Activated CD4-positive, CD25-positive, alpha-beta regulatory T cell treated with anti-CD3 and anti-CD28 coated beads, Interleukin-2, amount 50 U/mL, for 16 hours (primary cell): ENCODE measurements around the gene AIFM3.
"Not testable (repeated sequence)": the region's sequence is repeated elsewhere in the genome, so short reads cannot be mapped to it uniquely, and the experiment has no call there.

ENCODE experiments used
- DNase-seq: peaks from one replicate; pipeline ENCODE4 v3.0.0-alpha.2; 2020; ENCODE audit warnings: low read depth, low spot score

Gene AIFM3

GRCh38 chr22:20942203-20942902, 24.7 kb upstream of the AIFM3 start:
- not testable (repeated sequence) for DNase-seq

GRCh38 chr22:20943104-20943933, 23.7 kb upstream of the AIFM3 start:
- no peak for DNase-seq

GRCh38 chr22:20944042-20944441, 23.0 kb upstream of the AIFM3 start:
- no peak for DNase-seq

- no peak for DNase-seq
These were observed 21.5 kb upstream of the AIFM3 start for GRCh38 chr22:20945578-20945934.

GRCh38 chr22:20946080-20946986, 20.7 kb upstream of the AIFM3 start:
- DNase-seq: no peak

GRCh38 chr22:20946991-20947390, 20.1 kb upstream of the AIFM3 start:
- no peak for DNase-seq

- no peak for DNase-seq
These were observed 18.6 kb upstream of the AIFM3 start for GRCh38 chr22:20948450-20948849.

- no peak for DNase-seq
These were observed 18.1 kb upstream of the AIFM3 start for GRCh38 chr22:20948989-20949388.

GRCh38 chr22:20949698-20950183, 17.3 kb upstream of the AIFM3 start:
- no peak for DNase-seq

- no peak for DNase-seq
These were observed 15.7 kb upstream of the AIFM3 start for GRCh38 chr22:20951151-20951931.

- no peak for DNase-seq
These were observed 15.1 kb upstream of the AIFM3 start for GRCh38 chr22:20951932-20952380.

- DNase-seq: no peak
These were observed 14.3 kb upstream of the AIFM3 start for GRCh38 chr22:20952544-20953341.

GRCh38 chr22:20953342-20953608, 13.8 kb upstream of the AIFM3 start:
- DNase-seq: no peak

GRCh38 chr22:20953668-20954500, 13.2 kb upstream of the AIFM3 start:
- no peak for DNase-seq

GRCh38 chr22:20955548-20955947, 11.5 kb upstream of the AIFM3 start:
- no peak for DNase-seq

GRCh38 chr22:20956258-20957101, 10.6 kb upstream of the AIFM3 start:
- no peak for DNase-seq

- no peak for DNase-seq
These were observed 9.9 kb upstream of the AIFM3 start for GRCh38 chr22:20957102-20957682.
